Fibroblast of pulmonary artery (primary cell): ENCODE results near the gene MFSD1.

ENCODE experiments used
- DNase-seq: peaks from one replicate; pipeline ENCODE4 v3.0.0-alpha.2; 2010; ENCODE audit warnings: low read depth
- H3K4me3 ChIP-seq: replicated peaks from 2 replicates; pipeline ENCODE4 v1.5.1; 2011; ENCODE audit warnings: low read depth, mild to moderate bottlenecking, control low read depth, low read length, moderate library complexity
- CTCF ChIP-seq: IDR thresholded peaks from 2 replicates; pipeline ENCODE4 v1.5.1; 2011; ENCODE audit warnings: mild to moderate bottlenecking, control low read depth, low read length, inconsistent platforms; ENCODE audit errors: missing control alignments

MFSD1 gene

GRCh38 chr3:158841387-158841786 is 39.5 kb downstream of the MFSD1 start:
- no peak for DNase-seq
- TF ChIP-seq CTCF, result no peak
- no peak overlapping the region for H3K4me3 ChIP-seq

- H3K4me3 ChIP-seq, result no peak overlapping the region
- no peak for DNase-seq
- no peak for TF ChIP-seq CTCF
Measured at GRCh38 chr3:158842976-158843375, 41.1 kb downstream of the MFSD1 start.

- peak; percentile 60 for TF ChIP-seq CTCF
- no peak overlapping the region for H3K4me3 ChIP-seq
- peak; percentile 34 for DNase-seq
Measured at GRCh38 chr3:158845765-158846350, 44.0 kb downstream of the MFSD1 start.

GRCh38 chr3:158846803-158847451 is 45.1 kb downstream of the MFSD1 start:
- DNase-seq, result no peak
- no peak for TF ChIP-seq CTCF
- no peak overlapping the region for H3K4me3 ChIP-seq

GRCh38 chr3:158847452-158847821 is 45.6 kb downstream of the MFSD1 start:
- no peak for TF ChIP-seq CTCF
- no peak overlapping the region for H3K4me3 ChIP-seq
- DNase-seq, result peak; percentile 3

GRCh38 chr3:158847885-158848284 is 46.0 kb downstream of the MFSD1 start:
- no peak for DNase-seq

More at GRCh38 chr3:158847885-158848284, 46.0 kb downstream of the MFSD1 start:
- TF ChIP-seq CTCF, result no peak
- H3K4me3 ChIP-seq, result no peak overlapping the region
